Caco-2 (cell line): Measurements from ENCODE around the gene ERCC1. TPM values are rescaled to one million over a fixed set of nuclear protein-coding genes. Genes with fewer than 3 reads are reported as not detected.

ENCODE experiments used
- BruUV-seq: library from RNA; stranded (reverse); fragments of 400-500 nt; replicated peaks from 2 replicates; lab custom pipeline; 2021; lab: Mats Ljungman, UMichigan
- CTCF ChIA-PET: fragments of 300-600 bp; sonication (Branson Sonifier 250); formaldehyde crosslinking; loops from one replicate; lab custom pipeline; 2022; ENCODE audit warnings: antibody characterized with exemption; lab: Charles Lee
- POLR2A ChIA-PET: fragments of 300-600 bp; sonication (Branson Sonifier 250); formaldehyde crosslinking; loops from one replicate; lab custom pipeline; 2022; ENCODE audit warnings: antibody characterized with exemption; lab: Charles Lee
- DNase-seq, 2 experiments: peaks; one replicate each; pipeline versions ENCODE4 v3.0.0 to v3.0.0-alpha.2; 2020 to 2022
- H3K27me3 ChIP-seq: replicated peaks from 2 replicates; pipeline ENCODE4 v1.6.0; 2011; ENCODE audit warnings: low read length; ENCODE audit not compliant: control insufficient read depth, insufficient read depth
- H3K36me3 ChIP-seq: 2 replicates; pipeline ENCODE4 v1.5.1; 2011; ENCODE audit warnings: low read length; ENCODE audit not compliant: control insufficient read depth, insufficient read depth
- H3K4me1 ChIP-seq: fragments of 250-450 bp; sonication (Bioruptor Pico); 2 replicates; pipeline ENCODE4 v1.5.1; 2020; ENCODE audit warnings: mild to moderate bottlenecking
- H3K4me3 ChIP-seq: 2 replicates; pipeline ENCODE4 v1.5.1; 2011; ENCODE audit warnings: low read depth, mild to moderate bottlenecking, control low read depth, low read length
- H3K9me3 ChIP-seq: fragments of 250-450 bp; sonication (Bioruptor Pico); 2 replicates; pipeline ENCODE4 v1.5.1; 2020; ENCODE audit warnings: mild to moderate bottlenecking, moderate library complexity
- H3K27ac Mint-ChIP-seq: one replicate; pipeline ENCODE4 v1.8.0; 2022; ENCODE audit warnings: mixed read lengths; ENCODE audit not compliant: unreplicated experiment
- H3K27me3 Mint-ChIP-seq: one replicate; pipeline ENCODE4 v1.8.0; 2022; ENCODE audit warnings: mixed read lengths; ENCODE audit not compliant: insufficient read depth, unreplicated experiment
- H3K36me3 Mint-ChIP-seq: one replicate; pipeline ENCODE4 v1.8.0; 2022; ENCODE audit warnings: mild to moderate bottlenecking, mixed read lengths; ENCODE audit not compliant: insufficient read depth, unreplicated experiment
- H3K4me1 Mint-ChIP-seq: one replicate; pipeline ENCODE4 v1.8.0; 2022; ENCODE audit warnings: low read depth, mixed read lengths; ENCODE audit not compliant: unreplicated experiment
- H3K4me3 Mint-ChIP-seq: one replicate; pipeline ENCODE4 v1.8.0; 2022; ENCODE audit warnings: mild to moderate bottlenecking, moderate library complexity, mixed read lengths; ENCODE audit not compliant: unreplicated experiment
- H3K9me3 Mint-ChIP-seq: one replicate; pipeline ENCODE4 v1.8.0; 2022; ENCODE audit warnings: mixed read lengths; ENCODE audit not compliant: unreplicated experiment
- intact Hi-C: fragments of 100-400 bp; cut with micrococcal nuclease; formaldehyde crosslinking; loops from one replicate; pipeline ENCODE4 v1.10.0; 2022; ENCODE audit not compliant: unreplicated experiment
- total RNA-seq: library from RNA; stranded (reverse); gene quantifications from 2 replicates; pipeline ENCODE4 v1.2.3, GENCODE V29; 2022
- TF ChIP-seq, protein P1 (sequence below), 2 experiments: fragments of 200-600 bp in 1 of 2; IDR thresholded peaks; 1 replicate in 1 of 2; 2 replicates in 1 of 2; pipeline versions ENCODE4 v1.5.1 to v1.8.0; 2011 to 2022; ENCODE audit warnings: antibody characterized with exemption in 1 of 2, control low read depth in 1 of 2, inconsistent platforms in 1 of 2, low read depth in 1 of 2, low read length in 1 of 2, mild to moderate bottlenecking in 1 of 2, moderate library complexity in 1 of 2; ENCODE audit not compliant: insufficient read depth in 1 of 2, severe bottlenecking in 1 of 2, unreplicated experiment in 1 of 2

The ERCC1 gene
- total RNA-seq, 1 experiment from 2014 or later: 51.0 TPM

DNA sequence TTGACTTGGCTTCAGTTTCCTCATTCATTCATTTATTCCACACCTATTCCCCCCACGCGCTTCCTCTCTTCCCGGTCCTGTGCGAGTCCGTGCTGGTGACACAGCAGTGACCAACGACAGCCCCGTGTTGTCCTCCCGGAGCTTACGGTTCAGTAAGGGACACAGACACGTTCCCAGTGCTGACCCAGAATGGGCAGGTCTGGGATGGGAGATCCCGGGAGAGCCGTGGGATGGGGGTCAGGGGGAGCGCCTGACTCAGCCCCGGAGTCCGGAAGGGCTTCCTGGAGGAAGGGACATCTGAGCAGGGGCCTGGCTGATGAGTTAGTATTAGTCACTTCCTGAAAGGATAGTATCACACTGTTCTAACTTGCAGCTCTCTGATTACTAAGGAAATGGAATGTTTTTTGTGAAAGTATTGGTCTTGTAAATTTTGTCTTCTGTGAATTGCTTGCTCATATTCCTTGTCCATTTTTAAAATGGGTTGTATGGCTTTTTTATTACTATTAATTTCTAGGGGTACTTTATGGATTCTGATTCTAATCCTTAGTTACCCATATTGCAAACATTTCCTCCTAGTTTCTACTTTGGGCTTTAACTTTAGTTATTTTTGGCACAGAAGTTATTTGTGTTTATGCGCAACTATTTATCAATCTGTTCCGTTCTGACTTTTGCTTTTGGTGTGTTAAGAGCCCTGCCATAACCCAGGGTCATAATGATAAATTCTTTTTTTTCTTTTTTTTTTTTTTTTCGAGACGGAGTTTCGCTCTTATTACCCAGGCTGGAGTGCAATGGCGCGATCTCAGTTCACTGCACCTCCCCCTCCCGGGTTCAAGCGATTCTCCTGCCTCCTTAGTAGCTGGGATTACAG is 708 bp upstream of the ERCC1 start:
- intact Hi-C loops: loop anchor here (5.0 kb wide), 1 partner anchor 47 kb away; no protein-coding TSS in a partner anchor
- peak overlapping the region; percentile 86 for H3K4me3 Mint-ChIP-seq
- peaks cover 22% of the 10 kb centered on the region for H3K36me3 Mint-ChIP-seq
- POLR2A ChIA-PET: interaction anchor here (0.5 kb wide), 1 partner anchor 19 kb away, joined by 3 read pairs; no protein-coding TSS in a partner anchor
- Histone ChIP-seq H3K36me3 (peaks cover 2% of the 10 kb centered on the region), H3K9me3 (no peaks in the 10 kb centered on the region), H3K4me3 (peak overlapping the region; percentile 65), H3K27me3 (no peaks in the 10 kb centered on the region), H3K4me1 (peaks cover 15% of the 10 kb centered on the region)
- peak overlapping the region; percentile 89 for H3K27ac Mint-ChIP-seq
- CTCF ChIA-PET: interaction anchor here (1.2 to 4.1 kb wide), 2 partner anchors 15 to 61 kb away, joined by 7 to 18 read pairs; no protein-coding TSS in a partner anchor
- H3K4me1 Mint-ChIP-seq: peaks cover 25% of the 10 kb centered on the region
- DNase-seq: peak; percentile 78 to 84
- H3K27me3 Mint-ChIP-seq: no peaks in the 10 kb centered on the region
- no TSS peak for BruUV-seq
- TF ChIP-seq, protein P1, sequence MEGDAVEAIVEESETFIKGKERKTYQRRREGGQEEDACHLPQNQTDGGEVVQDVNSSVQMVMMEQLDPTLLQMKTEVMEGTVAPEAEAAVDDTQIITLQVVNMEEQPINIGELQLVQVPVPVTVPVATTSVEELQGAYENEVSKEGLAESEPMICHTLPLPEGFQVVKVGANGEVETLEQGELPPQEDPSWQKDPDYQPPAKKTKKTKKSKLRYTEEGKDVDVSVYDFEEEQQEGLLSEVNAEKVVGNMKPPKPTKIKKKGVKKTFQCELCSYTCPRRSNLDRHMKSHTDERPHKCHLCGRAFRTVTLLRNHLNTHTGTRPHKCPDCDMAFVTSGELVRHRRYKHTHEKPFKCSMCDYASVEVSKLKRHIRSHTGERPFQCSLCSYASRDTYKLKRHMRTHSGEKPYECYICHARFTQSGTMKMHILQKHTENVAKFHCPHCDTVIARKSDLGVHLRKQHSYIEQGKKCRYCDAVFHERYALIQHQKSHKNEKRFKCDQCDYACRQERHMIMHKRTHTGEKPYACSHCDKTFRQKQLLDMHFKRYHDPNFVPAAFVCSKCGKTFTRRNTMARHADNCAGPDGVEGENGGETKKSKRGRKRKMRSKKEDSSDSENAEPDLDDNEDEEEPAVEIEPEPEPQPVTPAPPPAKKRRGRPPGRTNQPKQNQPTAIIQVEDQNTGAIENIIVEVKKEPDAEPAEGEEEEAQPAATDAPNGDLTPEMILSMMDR (IDR thresholded peaks at IDR 0.05; ENCODE audit: insufficient read depth in 1 of 2, low read depth in 1 of 2, low read length in 1 of 2, severe bottlenecking in 1 of 2, unreplicated experiment in 1 of 2): no peak
- no peaks in the 10 kb centered on the region for H3K9me3 Mint-ChIP-seq

DNA sequence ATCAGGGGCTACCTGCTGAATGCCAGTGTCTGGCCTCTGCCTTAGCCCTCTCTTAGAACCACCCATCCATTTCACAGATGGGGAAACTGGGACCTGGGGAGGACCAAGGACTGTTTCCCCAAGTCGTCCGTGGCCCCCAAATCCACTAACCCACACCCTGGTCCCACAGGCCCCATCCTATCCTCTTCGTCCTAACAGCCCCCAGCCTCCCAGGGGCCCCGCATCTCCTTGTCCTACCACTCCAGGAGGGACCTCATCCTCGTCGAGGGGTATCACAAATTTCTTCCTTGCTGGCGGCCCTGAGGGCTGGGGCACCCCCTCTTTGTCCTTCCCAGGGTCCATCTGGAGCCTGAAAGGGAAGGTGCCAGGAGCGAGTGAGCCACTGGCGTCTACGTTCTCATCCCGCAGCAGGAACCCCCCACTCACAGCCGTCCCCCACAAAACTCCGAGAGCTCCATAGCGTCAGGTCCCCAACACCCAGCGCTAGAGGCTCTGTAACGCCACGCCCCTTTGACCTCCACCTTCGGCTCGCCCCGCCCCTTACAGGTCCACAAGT is 606 bp downstream of the ERCC1 start:
- Histone ChIP-seq H3K27me3 (no peaks in the 10 kb centered on the region), H3K36me3 (peaks cover 2% of the 10 kb centered on the region), H3K9me3 (no peaks in the 10 kb centered on the region), H3K4me3 (peak overlapping the region; percentile 65), H3K4me1 (peaks cover 15% of the 10 kb centered on the region)
- ChIA-PET CTCF (interaction anchor here (0.5 to 4.1 kb wide), 5 partner anchors 16 to 346 kb away, joined by 3 to 18 read pairs (median 3); no protein-coding TSS in a partner anchor), POLR2A (interaction anchor here (0.6 to 1.0 kb wide), 4 partner anchors 9 to 98 kb away, joined by 4 to 8 read pairs (median 6); no protein-coding TSS in a partner anchor)
- peak overlapping the region; percentile 86 for H3K4me3 Mint-ChIP-seq
- intact Hi-C loops: loop anchor here (1.0 to 5.0 kb wide), 4 partner anchors 18 to 62 kb away; partner anchors contain the start of gene PPP1R13L
- TF ChIP-seq, protein P1 (IDR thresholded peaks at IDR 0.05; ENCODE audit: insufficient read depth in 1 of 2, low read depth in 1 of 2, low read length in 1 of 2, severe bottlenecking in 1 of 2, unreplicated experiment in 1 of 2): no peak
- H3K4me1 Mint-ChIP-seq: peaks cover 20% of the 10 kb centered on the region
- H3K27ac Mint-ChIP-seq: peak overlapping the region; percentile 89
- no peaks in the 10 kb centered on the region for H3K9me3 Mint-ChIP-seq
- H3K36me3 Mint-ChIP-seq: peaks cover 29% of the 10 kb centered on the region
- DNase-seq: no peak
- H3K27me3 Mint-ChIP-seq: no peaks in the 10 kb centered on the region
- TSS peak; percentile 84 for BruUV-seq

DNA sequence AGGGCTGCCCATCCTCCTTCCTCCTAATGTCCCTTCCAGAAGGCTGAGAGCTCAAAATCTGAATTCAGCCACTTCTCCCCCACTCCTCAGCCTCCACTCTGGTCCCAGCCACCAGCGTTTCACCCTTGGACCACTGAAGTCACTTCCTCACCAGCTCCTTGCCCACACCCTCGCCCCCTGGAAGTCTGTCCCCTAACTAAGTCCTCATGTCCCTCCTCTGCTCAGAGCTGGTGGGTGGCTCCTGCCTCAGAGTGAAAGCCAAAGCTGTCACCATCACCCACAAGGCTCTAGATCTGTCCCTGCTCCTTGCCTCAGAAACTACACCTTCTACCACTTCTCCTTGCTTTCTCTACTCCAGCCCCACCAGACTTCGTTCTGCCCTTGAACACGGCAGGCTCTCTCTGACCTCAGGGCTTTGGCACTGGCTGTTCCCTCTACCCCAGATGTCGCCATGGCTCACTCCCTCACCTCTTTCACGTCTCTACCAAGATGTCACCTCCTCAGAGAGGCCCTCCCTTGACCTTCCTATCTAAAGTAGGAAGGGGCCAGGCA is 1.7 kb downstream of the ERCC1 start:
- Mint-ChIP-seq H3K36me3 (peaks cover 33% of the 10 kb centered on the region), H3K9me3 (no peaks in the 10 kb centered on the region), H3K4me3 (no peak overlapping the region), H3K4me1 (peaks cover 20% of the 10 kb centered on the region), H3K27me3 (no peaks in the 10 kb centered on the region), H3K27ac (peak overlapping the region; percentile 1)
- Histone ChIP-seq H3K36me3 (peaks cover 2% of the 10 kb centered on the region), H3K4me3 (no peak overlapping the region), H3K9me3 (no peaks in the 10 kb centered on the region), H3K4me1 (peaks cover 15% of the 10 kb centered on the region), H3K27me3 (no peaks in the 10 kb centered on the region)
- no peak for DNase-seq
- no TSS peak for BruUV-seq
- POLR2A ChIA-PET: interaction anchor here (0.6 kb wide), 1 partner anchor 12 kb away, joined by 3 read pairs; no protein-coding TSS in a partner anchor
- TF ChIP-seq, protein P1 (IDR thresholded peaks at IDR 0.05; ENCODE audit: insufficient read depth in 1 of 2, low read depth in 1 of 2, low read length in 1 of 2, severe bottlenecking in 1 of 2, unreplicated experiment in 1 of 2): no peak
- CTCF ChIA-PET: no interaction called here
- intact Hi-C loops: loop anchor here (2.0 to 5.0 kb wide), 2 partner anchors 45 to 63 kb away; no protein-coding TSS in a partner anchor
